Stomach (tissue), 4 donors: ENCODE results near the gene SNAPC1.

Source experiments
- CTCF ChIP-seq, 7 experiments: fragments of 450-650 bp in 4 of 7; fragments of 200-600 bp in 3 of 7; sonication (generic) in 3 of 7; IDR thresholded peaks; one replicate each; pipeline ENCODE4 v1.5.1; 2016 to 2019; ENCODE audit warnings: antibody characterized with exemption in 7 of 7, control low read depth in 2 of 7, mild to moderate bottlenecking in 1 of 7
- EP300 ChIP-seq: sonication (generic); formaldehyde crosslinking; IDR thresholded peaks from one replicate; pipeline ENCODE4 v1.6.1; 2017; ENCODE audit warnings: antibody characterized with exemption
- POLR2A ChIP-seq, 4 donors: fragments of 450-650 bp; IDR thresholded peaks; one replicate each; pipeline ENCODE4 v1.6.1; 2016; ENCODE audit warnings: antibody characterized with exemption in 4 of 4, control low read depth in 2 of 4, mild to moderate bottlenecking in 1 of 4, moderate library complexity in 1 of 4
- POLR2AphosphoS5 ChIP-seq, 3 donors: sonication (generic); formaldehyde crosslinking; IDR thresholded peaks; one replicate each; pipeline ENCODE4 v1.6.1; 2016; ENCODE audit warnings: antibody characterized with exemption in 3 of 3

- TF ChIP-seq CTCF (IDR thresholded peaks at IDR 0.05) (no peak), POLR2A (IDR thresholded peaks at IDR 0.05) (no peak), EP300 (no peak), POLR2AphosphoS5 (IDR thresholded peaks at IDR 0.05) (no peak)
These were observed 7.7 kb downstream of the SNAPC1 start for GRCh38 chr14:61769893-61770292.
